RWPE2 (cell line): ENCODE results near the gene RDH11.

Experiments
- ATAC-seq: fragments of 200-7000 bp; cut with Tn5 transposase; 3 replicates; pipeline ENCODE4 v1.9.1; 2021; ENCODE audit warnings: low read depth
- DNase-seq: peaks from one replicate; pipeline ENCODE4 v3.0.0-alpha.2; 2020; ENCODE audit warnings: low spot score
- H3K27ac ChIP-seq: fragments of 450-650 bp; 2 replicates; pipeline ENCODE4 v1.5.1; 2017; ENCODE audit warnings: mild to moderate bottlenecking; ENCODE audit not compliant: poor library complexity, severe bottlenecking
- H3K27me3 ChIP-seq: fragments of 250-450 bp; sonication (Bioruptor Pico); 2 replicates; pipeline ENCODE4 v1.5.1; 2021; ENCODE audit warnings: mild to moderate bottlenecking, moderate library complexity; ENCODE audit not compliant: insufficient read depth, poor library complexity, severe bottlenecking
- H3K36me3 ChIP-seq: fragments of 250-450 bp; sonication (Bioruptor Pico); 2 replicates; pipeline ENCODE4 v1.5.1; 2020; ENCODE audit warnings: low read depth, mild to moderate bottlenecking, moderate library complexity
- H3K4me1 ChIP-seq: fragments of 250-450 bp; sonication (Bioruptor Pico); 2 replicates; pipeline ENCODE4 v1.5.1; 2021; ENCODE audit warnings: mild to moderate bottlenecking, moderate library complexity; ENCODE audit not compliant: insufficient read depth, poor library complexity, severe bottlenecking
- H3K4me3 ChIP-seq: fragments of 250-450 bp; sonication (Bioruptor Pico); 2 replicates; pipeline ENCODE4 v1.5.1; 2021; ENCODE audit warnings: mild to moderate bottlenecking, moderate library complexity; ENCODE audit not compliant: severe bottlenecking
- H3K9me3 ChIP-seq: fragments of 250-450 bp; sonication (Bioruptor Pico); 2 replicates; pipeline ENCODE4 v1.5.1; 2021; ENCODE audit warnings: mild to moderate bottlenecking, moderate library complexity; ENCODE audit not compliant: severe bottlenecking
- TF ChIP-seq, protein P1 (sequence below): fragments of 450-650 bp; IDR thresholded peaks from one replicate; pipeline ENCODE4 v1.5.1; 2017; ENCODE audit warnings: mild to moderate bottlenecking, moderate library complexity; ENCODE audit not compliant: poor library complexity, severe bottlenecking

The RDH11 gene

GRCh38 chr14:67695394-67695949, at the start of gene RDH11:
Gene RDH11, minus strand, starts transcription at chr14:67695764. Its CDS starts 61 bp downstream, at chr14:67695703.
- Histone ChIP-seq H3K4me3 (peak within 1 kb of the TSS; percentile 76), H3K4me1 (peaks cover 19% of the 10 kb centered on the region), H3K36me3 (peaks cover 36% of the 10 kb centered on the region), H3K27me3 (no peaks in the 10 kb centered on the region), H3K27ac (peak within 1 kb of the TSS; percentile 90), H3K9me3 (no peaks in the 10 kb centered on the region)
- ATAC-seq (peak; percentile 90), DNase-seq (peak; percentile 96)
- TF ChIP-seq, protein P1, sequence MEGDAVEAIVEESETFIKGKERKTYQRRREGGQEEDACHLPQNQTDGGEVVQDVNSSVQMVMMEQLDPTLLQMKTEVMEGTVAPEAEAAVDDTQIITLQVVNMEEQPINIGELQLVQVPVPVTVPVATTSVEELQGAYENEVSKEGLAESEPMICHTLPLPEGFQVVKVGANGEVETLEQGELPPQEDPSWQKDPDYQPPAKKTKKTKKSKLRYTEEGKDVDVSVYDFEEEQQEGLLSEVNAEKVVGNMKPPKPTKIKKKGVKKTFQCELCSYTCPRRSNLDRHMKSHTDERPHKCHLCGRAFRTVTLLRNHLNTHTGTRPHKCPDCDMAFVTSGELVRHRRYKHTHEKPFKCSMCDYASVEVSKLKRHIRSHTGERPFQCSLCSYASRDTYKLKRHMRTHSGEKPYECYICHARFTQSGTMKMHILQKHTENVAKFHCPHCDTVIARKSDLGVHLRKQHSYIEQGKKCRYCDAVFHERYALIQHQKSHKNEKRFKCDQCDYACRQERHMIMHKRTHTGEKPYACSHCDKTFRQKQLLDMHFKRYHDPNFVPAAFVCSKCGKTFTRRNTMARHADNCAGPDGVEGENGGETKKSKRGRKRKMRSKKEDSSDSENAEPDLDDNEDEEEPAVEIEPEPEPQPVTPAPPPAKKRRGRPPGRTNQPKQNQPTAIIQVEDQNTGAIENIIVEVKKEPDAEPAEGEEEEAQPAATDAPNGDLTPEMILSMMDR: no peak

DNA sequence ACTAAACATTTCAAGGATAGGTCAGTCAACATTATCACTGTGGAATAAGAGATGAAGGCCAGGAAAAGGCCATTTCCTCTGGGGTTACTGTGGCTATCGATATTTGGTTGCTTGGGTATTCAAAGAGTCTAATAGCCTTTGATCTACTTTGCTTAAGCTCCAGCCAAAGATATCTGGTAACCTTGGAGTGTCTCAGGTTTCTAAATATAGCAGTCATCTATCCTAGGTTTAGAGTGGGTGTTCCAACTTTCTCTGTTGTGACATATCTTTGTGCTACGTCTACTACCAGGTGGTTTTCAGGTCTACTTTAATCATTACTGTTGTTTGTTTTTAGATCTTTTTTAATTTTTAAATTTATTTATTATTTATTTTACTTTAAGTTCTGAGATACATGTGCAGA, 48.5 kb upstream of the RDH11 start:
- Histone ChIP-seq H3K9me3 (no peaks in the 10 kb centered on the region), H3K36me3 (no peaks in the 10 kb centered on the region), H3K4me1 (peaks cover 3% of the 10 kb centered on the region), H3K27me3 (no peaks in the 10 kb centered on the region), H3K27ac (no peak overlapping the region), H3K4me3 (no peak overlapping the region)
- DNase-seq (no peak), ATAC-seq (no peak)
- TF ChIP-seq, protein P1: no peak

DNA sequence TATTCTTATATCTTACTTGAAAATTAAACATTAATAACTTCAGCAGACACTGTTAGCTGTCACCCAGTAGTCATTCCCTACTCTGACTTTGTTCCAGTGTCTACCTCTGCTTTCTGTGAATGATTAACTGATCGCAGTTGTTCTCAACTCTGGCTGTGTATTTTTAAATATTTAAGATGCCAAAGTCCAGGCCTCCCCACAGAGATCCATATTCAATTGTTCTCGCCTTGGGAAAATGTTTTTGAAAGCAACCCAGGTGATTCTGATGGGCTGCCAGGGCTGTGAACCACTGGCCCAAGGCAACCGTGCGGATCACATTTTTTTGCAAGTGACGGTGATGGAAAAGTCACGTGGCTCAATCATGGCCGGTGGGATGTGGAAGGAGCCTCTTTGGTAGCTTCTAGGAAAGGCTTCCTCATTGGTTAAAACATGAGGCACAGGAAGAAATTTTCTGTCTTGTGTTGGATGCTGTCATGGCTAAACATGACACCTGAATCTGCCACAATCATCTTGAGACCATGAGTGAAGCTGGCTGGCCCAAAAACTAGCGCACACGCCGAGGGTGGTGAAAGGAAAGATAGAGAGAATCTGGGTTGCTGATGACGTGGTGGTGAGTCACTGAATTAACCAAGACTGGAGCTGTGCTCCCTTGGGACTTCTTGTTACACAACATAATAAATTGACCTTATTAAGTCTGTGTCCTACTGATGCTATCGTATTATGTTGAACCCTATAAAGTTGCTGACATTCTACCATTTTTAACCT, 43.4 kb upstream of the RDH11 start:
- ATAC-seq (peak; percentile 88), DNase-seq (no peak)
- Histone ChIP-seq H3K36me3 (no peaks in the 10 kb centered on the region), H3K27ac (no peak overlapping the region), H3K27me3 (no peaks in the 10 kb centered on the region), H3K4me1 (peaks cover 3% of the 10 kb centered on the region), H3K4me3 (no peak overlapping the region), H3K9me3 (no peaks in the 10 kb centered on the region)
- TF ChIP-seq, protein P1: no peak

GRCh38 chr14:67736771-67737170, 41.2 kb upstream of the RDH11 start:
- Histone ChIP-seq H3K27ac (no peak overlapping the region), H3K4me3 (no peak overlapping the region), H3K27me3 (no peaks in the 10 kb centered on the region), H3K9me3 (no peaks in the 10 kb centered on the region), H3K4me1 (peaks cover 3% of the 10 kb centered on the region), H3K36me3 (no peaks in the 10 kb centered on the region)
- ATAC-seq (no peak), DNase-seq (no peak)
- TF ChIP-seq, protein P1: no peak
